HTERT RPE-1 (cell line): ENCODE results near the gene TRAPPC8.
"Not testable (repeated sequence)": the region's sequence is repeated elsewhere in the genome, so short reads cannot be mapped to it uniquely, and the experiment has no call there.

Source experiments
- in situ Hi-C: fragments of 300-500 bp; cut with MboI; formaldehyde crosslinking; loops from 4 replicates; pipeline ENCODE4 v1.14.3; 2020; ENCODE audit warnings: low sequenced_read_pairs

Gene TRAPPC8, protein sequence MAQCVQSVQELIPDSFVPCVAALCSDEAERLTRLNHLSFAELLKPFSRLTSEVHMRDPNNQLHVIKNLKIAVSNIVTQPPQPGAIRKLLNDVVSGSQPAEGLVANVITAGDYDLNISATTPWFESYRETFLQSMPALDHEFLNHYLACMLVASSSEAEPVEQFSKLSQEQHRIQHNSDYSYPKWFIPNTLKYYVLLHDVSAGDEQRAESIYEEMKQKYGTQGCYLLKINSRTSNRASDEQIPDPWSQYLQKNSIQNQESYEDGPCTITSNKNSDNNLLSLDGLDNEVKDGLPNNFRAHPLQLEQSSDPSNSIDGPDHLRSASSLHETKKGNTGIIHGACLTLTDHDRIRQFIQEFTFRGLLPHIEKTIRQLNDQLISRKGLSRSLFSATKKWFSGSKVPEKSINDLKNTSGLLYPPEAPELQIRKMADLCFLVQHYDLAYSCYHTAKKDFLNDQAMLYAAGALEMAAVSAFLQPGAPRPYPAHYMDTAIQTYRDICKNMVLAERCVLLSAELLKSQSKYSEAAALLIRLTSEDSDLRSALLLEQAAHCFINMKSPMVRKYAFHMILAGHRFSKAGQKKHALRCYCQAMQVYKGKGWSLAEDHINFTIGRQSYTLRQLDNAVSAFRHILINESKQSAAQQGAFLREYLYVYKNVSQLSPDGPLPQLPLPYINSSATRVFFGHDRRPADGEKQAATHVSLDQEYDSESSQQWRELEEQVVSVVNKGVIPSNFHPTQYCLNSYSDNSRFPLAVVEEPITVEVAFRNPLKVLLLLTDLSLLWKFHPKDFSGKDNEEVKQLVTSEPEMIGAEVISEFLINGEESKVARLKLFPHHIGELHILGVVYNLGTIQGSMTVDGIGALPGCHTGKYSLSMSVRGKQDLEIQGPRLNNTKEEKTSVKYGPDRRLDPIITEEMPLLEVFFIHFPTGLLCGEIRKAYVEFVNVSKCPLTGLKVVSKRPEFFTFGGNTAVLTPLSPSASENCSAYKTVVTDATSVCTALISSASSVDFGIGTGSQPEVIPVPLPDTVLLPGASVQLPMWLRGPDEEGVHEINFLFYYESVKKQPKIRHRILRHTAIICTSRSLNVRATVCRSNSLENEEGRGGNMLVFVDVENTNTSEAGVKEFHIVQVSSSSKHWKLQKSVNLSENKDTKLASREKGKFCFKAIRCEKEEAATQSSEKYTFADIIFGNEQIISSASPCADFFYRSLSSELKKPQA (N-terminal part only)

GRCh38 chr18:31942999-31943877 lies at the start of gene TRAPPC8:
TSS of gene TRAPPC8 (minus strand) at chr18:31943128. CDS start at chr18:31942764, 364 bp downstream.
- in situ Hi-C loops: no loop called here

DNA sequence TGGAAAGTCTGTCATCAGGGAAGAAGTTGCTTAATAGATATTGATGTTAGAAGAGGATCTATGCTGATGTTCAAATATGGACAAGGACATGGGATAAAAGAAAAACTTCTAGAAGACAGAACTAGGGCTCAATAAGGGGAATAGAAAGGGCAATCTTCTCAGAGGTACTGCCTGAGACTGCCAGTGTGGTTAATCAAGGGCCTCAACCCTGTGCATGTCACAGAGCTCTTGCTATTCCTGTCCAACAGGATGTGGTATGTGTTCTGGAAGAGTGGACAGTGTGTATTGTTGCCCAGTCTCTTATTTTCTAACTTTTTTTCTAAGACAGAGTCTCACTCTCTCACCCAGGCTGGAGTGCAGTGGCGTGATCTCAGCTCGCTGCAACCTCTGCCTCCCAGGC lies 47.9 kb upstream of the TRAPPC8 start:
- in situ Hi-C loops: no loop called here

GRCh38 chr18:31983976-31984375 lies 41.0 kb upstream of the TRAPPC8 start:
- in situ Hi-C loops: no loop called here

DNA sequence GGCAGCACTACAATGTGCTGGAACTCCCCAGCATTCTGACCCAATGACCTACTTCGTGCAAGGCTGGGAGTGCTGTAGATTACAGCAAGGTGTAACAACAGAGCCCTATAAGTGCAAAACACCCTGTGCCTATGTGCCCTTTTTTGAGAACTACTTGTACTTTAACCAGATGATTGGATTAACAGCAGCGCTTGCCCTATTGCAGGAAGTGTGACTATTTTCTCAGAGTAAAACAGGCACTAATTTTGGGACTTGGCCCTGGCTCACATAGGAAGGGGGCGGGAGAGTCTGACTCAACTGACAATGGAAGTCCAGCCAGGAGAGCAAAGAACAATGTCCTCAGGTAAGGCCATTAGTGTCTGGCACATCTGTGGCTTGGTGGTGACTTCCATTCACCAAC lies 40.1 kb upstream of the TRAPPC8 start:
- in situ Hi-C loops: no loop called here

DNA sequence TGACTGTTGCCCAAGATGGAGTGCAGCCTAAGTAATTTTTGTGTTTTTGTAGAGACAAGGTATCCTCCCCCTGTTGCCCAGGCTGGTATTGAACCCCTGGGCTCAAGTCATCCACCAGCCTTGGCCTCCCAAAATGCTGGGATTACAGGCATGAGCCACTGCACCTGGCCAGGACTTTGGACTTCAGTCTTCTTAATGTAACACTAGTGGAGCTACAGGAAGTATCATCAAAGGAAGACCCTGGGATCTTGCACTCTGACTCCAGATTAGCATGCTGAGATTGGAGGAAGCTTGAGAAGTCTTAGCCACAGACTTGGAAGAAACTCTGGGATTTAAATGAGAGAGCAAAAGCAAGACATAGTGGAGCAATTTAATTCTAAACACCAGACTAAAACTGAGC lies 37.9 kb upstream of the TRAPPC8 start:
- in situ Hi-C loops: no loop called here

- in situ Hi-C loops: no loop called here
Measured at GRCh38 chr18:31979714-31980113, 36.8 kb upstream of the TRAPPC8 start.

GRCh38 chr18:31978616-31979015 lies 35.7 kb upstream of the TRAPPC8 start:
- in situ Hi-C loops: no loop called here

DNA sequence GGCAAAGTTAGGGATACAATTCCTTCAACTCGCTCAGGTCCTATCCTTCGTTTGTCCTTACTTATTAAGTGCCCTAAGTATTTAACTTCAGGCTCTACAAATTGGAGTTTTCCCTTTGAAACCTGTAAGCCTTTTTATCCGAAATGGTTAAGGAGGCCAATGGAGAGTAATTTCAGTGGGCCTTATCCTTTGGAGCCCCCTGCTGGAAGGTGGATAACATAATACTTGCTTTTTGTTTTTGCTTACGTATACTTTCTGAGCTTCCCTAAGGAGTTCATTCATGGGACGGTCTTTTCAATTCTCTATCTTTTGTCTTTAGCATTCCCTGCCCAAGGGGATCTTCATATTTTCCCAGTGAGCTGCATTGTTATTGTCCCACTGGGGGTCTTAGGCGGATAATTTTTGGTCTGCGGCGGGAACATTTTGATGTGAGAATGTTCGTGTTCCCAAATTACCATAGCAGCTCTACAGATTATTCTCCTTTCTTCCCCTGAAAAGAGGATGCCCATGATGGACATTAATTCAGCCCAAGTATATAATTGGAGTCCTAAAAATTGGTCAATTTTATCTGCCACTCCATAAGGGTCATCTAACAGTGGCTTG lies 34.4 kb upstream of the TRAPPC8 start:
- in situ Hi-C loops: no loop called here

DNA sequence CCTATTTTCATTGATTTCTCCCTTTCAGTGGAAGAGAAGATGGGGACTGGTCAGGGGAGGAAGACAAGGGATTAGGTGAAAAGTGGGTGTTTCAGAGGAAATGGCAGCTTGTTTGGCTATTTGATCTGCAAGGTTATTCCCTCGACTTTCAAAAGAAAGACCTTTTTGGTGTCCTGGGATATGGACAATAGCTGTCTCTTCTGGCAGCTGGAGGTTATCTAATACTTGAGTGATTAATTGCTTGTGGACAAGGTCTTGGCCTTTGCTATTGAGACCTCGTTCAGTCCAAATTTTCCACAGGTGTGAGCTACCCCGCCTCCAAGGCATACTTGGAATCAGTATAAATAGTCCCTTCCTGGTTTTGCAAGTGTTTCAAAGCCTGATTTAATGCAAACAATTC lies 33.3 kb upstream of the TRAPPC8 start:
- in situ Hi-C loops: no loop called here

- in situ Hi-C loops: no loop called here
Measured at GRCh38 chr18:31973929-31974546, 31.1 kb upstream of the TRAPPC8 start.

DNA sequence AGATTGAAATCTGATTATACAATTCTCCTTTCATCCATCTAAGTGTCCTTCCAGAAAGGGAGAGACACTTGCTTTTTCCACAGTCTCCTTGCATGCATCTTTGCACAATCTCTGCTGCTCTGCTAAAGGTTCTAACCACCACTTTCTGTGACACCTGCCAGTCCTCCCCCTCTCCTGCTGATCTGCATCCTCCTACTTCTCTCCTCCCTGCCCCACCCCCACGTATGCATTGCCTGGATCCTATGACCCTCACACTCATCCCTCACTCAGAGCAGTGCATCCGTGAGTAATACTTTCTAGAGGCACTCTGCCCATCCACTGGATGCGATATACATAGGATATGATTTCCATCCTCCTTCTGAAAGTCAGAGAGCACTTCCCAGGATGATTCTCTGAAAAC lies 27.7 kb upstream of the TRAPPC8 start:
- in situ Hi-C loops: no loop called here

- in situ Hi-C loops: no loop called here
Measured at GRCh38 chr18:31965316-31965970, 22.5 kb upstream of the TRAPPC8 start.

DNA sequence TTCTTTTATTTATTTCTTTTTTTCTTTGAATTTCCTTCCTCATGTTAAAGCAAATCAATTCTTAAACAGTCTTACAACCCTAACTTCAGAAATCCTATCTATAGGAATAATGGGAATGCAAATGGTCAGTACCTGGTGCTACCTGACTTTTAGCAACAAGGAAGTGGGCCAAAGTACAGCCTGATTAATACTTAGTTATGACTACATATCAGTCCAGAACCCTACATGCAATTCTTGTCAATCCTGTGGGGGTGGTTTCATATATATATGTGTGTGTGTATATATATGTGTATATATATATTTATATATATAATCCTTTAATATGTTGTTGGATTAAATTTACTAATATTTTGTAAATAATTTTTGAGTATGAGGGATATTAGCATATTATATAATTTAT lies 14.8 kb upstream of the TRAPPC8 start:
- in situ Hi-C loops: no loop called here

DNA sequence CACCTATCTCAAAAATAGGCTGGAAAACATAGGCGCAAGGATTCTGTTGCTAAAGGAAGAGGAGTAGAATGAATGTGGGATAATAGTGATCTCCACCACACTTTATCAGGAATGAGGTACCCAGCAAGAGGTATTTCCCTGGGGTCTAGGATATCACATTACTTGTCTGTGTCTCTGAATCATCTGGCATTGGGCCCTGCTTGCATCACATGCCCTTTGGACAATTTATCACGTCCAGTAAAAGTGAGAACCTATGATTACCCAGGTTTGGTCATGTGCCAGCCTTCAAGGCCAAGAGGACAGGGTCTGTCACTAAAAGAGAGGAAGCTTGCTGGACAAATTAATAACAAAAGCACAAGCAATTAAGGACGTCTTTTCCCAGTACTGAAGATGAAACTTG lies 11.4 kb upstream of the TRAPPC8 start:
- in situ Hi-C loops: no loop called here

GRCh38 chr18:31953699-31954098 lies 10.8 kb upstream of the TRAPPC8 start:
- in situ Hi-C loops: not testable (repeated sequence)

DNA sequence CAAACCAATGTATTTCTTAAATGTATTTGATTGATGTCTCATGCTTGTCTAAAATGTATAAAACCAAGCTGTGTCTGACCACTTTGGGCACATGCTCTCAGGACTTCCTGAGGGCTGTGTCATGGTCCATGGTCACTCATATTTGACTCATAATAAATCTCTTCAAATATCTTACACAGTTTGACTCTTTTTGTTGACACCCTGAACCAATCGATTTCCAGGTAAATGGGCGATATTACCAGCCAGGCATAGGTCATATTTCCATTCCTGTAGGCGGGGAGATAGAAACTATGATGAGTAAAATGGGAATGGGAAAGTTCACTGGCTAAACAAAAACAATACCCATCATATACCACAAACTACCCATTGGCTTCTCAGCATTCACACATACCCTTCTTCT lies 9.3 kb upstream of the TRAPPC8 start:
- in situ Hi-C loops: no loop called here

- in situ Hi-C loops: no loop called here
Measured at GRCh38 chr18:31950583-31950982, 7.7 kb upstream of the TRAPPC8 start.

DNA sequence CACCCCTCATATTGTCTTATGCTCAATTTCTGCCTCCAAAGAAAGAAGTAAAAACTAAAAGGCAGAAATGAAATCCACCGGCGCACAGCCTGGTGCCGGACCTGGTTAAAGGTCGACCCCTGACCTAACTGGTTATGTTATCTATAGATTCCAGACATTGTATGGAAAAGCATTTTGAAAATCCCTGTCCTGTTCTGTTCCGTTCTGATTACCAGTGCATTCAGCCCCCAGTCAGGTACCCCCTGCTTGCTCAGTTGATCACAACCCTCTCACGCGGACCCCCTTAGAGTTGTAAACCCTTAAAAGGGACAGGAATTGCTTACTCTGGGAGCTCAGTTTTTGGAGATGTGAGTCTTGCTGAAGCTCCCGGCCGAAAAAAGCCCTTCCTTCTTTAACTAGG lies 5.4 kb upstream of the TRAPPC8 start:
- in situ Hi-C loops: not testable (repeated sequence)
